SK-N-SH (cell line): Measurements from ENCODE around the gene FOXK2. TPM values are rescaled to one million over a fixed set of nuclear protein-coding genes. Genes with fewer than 3 reads are reported as not detected.

Experiments
- CTCF ChIA-PET: fragments of 300-600, 350-600 bp; formaldehyde crosslinking; extraction: SDS; loops from one replicate; lab custom pipeline; 2021; lab: Yijun Ruan, JAX
- POLR2A ChIA-PET: fragments of 350-600 bp; sonication (Branson Sonifier 250); formaldehyde crosslinking; extraction: SDS; loops from one replicate; lab custom pipeline; 2020; ENCODE audit warnings: antibody characterized with exemption, inconsistent platforms; lab: Yijun Ruan, JAX
- DNase-seq: peaks from one replicate; pipeline ENCODE4 v3.0.0; 2012
- H2AFZ ChIP-seq: fragments of 200-600 bp; sonication (generic); 2 replicates; pipeline ENCODE4 v1.8.1; 2016; ENCODE audit warnings: antibody characterized with exemption, mild to moderate bottlenecking, low read depth
- H3F3A ChIP-seq: fragments of 200-600 bp; sonication (generic); replicated peaks from 2 replicates; pipeline ENCODE3; 2016; ENCODE audit warnings: antibody characterized with exemption, mild to moderate bottlenecking; ENCODE audit not compliant: insufficient read depth
- H3K27ac ChIP-seq, 2 experiments: fragments of 200-500 bp in 1 of 2; fragments of 200-600 bp in 1 of 2; sonication (Bioruptor generic) in 1 of 2; sonication (generic), shearing (Covaris generic) in 1 of 2; 2 replicates each; pipeline versions ENCODE4 v1.5.1 to v1.6.1; 2014 to 2016; ENCODE audit warnings: low read depth in 2 of 2, inconsistent platforms in 1 of 2, low read length in 1 of 2, mild to moderate bottlenecking in 1 of 2, mixed read lengths in 1 of 2
- H3K27me3 ChIP-seq: fragments of 200-600 bp; sonication (generic), shearing (Covaris generic); 2 replicates; pipeline ENCODE4 v1.6.1; 2016; ENCODE audit warnings: mixed run types; ENCODE audit not compliant: insufficient read depth
- H3K36me3 ChIP-seq, 2 experiments: fragments of 200-500 bp in 1 of 2; fragments of 200-600 bp in 1 of 2; sonication (Bioruptor generic) in 1 of 2; sonication (generic) in 1 of 2; replicated peaks in 1 of 2; 2 replicates each; pipeline versions ENCODE3 to v1.5.1; 2014 to 2016; ENCODE audit warnings: low read length in 1 of 2, mild to moderate bottlenecking in 1 of 2; ENCODE audit not compliant: insufficient read depth in 2 of 2, control insufficient read depth in 1 of 2
- H3K4me1 ChIP-seq, 2 experiments: fragments of 200-500 bp in 1 of 2; fragments of 200-600 bp in 1 of 2; sonication (Bioruptor generic) in 1 of 2; sonication (generic), shearing (Covaris generic) in 1 of 2; 2 replicates each; pipeline versions ENCODE4 v1.5.1 to v1.6.1; 2014 to 2016; ENCODE audit warnings: low read depth in 1 of 2, low read length in 1 of 2, mixed run types in 1 of 2; ENCODE audit not compliant: insufficient read depth in 2 of 2, control insufficient read depth in 1 of 2
- H3K4me2 ChIP-seq: fragments of 200-600 bp; sonication (generic), shearing (Covaris generic); 2 replicates; pipeline ENCODE4 v1.6.1; 2017; ENCODE audit warnings: mixed run types
- H3K4me3 ChIP-seq, 2 experiments: fragments of 200-500 bp in 1 of 2; fragments of 200-600 bp in 1 of 2; sonication (Bioruptor generic) in 1 of 2; sonication (generic), shearing (Covaris generic) in 1 of 2; 2 replicates each; pipeline versions ENCODE4 v1.5.1 to v1.8.1; 2014 to 2016; ENCODE audit warnings: low read depth in 2 of 2, inconsistent platforms in 1 of 2, low read length in 1 of 2, mild to moderate bottlenecking in 1 of 2, mixed read lengths in 1 of 2, moderate library complexity in 1 of 2
- H3K79me2 ChIP-seq: fragments of 200-600 bp; sonication (generic); 2 replicates; pipeline ENCODE4 v1.8.1; 2017; ENCODE audit warnings: mild to moderate bottlenecking; ENCODE audit not compliant: insufficient read depth
- H3K9ac ChIP-seq: fragments of 200-600 bp; sonication (generic); 2 replicates; pipeline ENCODE4 v1.6.1; 2017; ENCODE audit warnings: mixed run types
- H3K9me2 ChIP-seq: fragments of 200-600 bp; sonication (generic); 2 replicates; pipeline ENCODE4 v1.6.1; 2017; ENCODE audit warnings: mixed run types
- H3K9me3 ChIP-seq: fragments of 200-600 bp; sonication (generic); 2 replicates; pipeline ENCODE4 v1.6.1; 2017; ENCODE audit warnings: mixed run types, mild to moderate bottlenecking, moderate library complexity
- H4K20me1 ChIP-seq: fragments of 200-600 bp; sonication (generic); 2 replicates; pipeline ENCODE4 v1.6.1; 2017; ENCODE audit warnings: mild to moderate bottlenecking, mixed run types; ENCODE audit not compliant: insufficient read depth
- CHD2 ChIP-seq: fragments of 150-350 bp; IDR thresholded peaks from 2 replicates; pipeline ENCODE4 v1.6.1; 2018; ENCODE audit warnings: low read length; ENCODE audit not compliant: partially characterized antibody
- CTCF ChIP-seq: fragments of 200-600 bp; sonication (generic); IDR thresholded peaks from 2 replicates; pipeline ENCODE4 v1.6.1; 2017; ENCODE audit warnings: antibody characterized with exemption, mild to moderate bottlenecking, moderate library complexity
- ELF1 ChIP-seq: IDR thresholded peaks from 2 replicates; pipeline ENCODE4 v1.4.0; 2012
- EP300 ChIP-seq, 2 experiments: IDR thresholded peaks; 2 replicates each; pipeline versions ENCODE4 v1.4.0 to v1.6.1; 2012; ENCODE audit warnings: borderline replicate concordance in 1 of 2, low read depth in 1 of 2, low read length in 1 of 2
- EZH2phosphoT487 ChIP-seq: fragments of 200-600 bp; sonication (generic); IDR thresholded peaks from 2 replicates; pipeline ENCODE4 v1.6.1; 2017; ENCODE audit warnings: low read depth, mixed run types, mild to moderate bottlenecking, antibody characterized with exemption, moderate library complexity, borderline replicate concordance
- FOSL2 ChIP-seq: IDR thresholded peaks from 2 replicates; pipeline ENCODE4 v1.4.0; 2012; ENCODE audit warnings: low read depth, mild to moderate bottlenecking, moderate library complexity, borderline replicate concordance
- FOXM1 ChIP-seq: IDR thresholded peaks from 2 replicates; pipeline ENCODE4 v1.4.0; 2012; ENCODE audit warnings: low read depth, mild to moderate bottlenecking
- GABPA ChIP-seq: IDR thresholded peaks from 2 replicates; pipeline ENCODE4 v1.4.0; 2012; ENCODE audit warnings: low read depth, mild to moderate bottlenecking
- GATA2 ChIP-seq: sonication (generic); formaldehyde crosslinking; IDR thresholded peaks from 2 replicates; pipeline ENCODE4 v1.5.0; 2020; ENCODE audit warnings: mild to moderate bottlenecking, missing genetic modification reagents
- IRF3 ChIP-seq: fragments of 150-350 bp; IDR thresholded peaks from 2 replicates; pipeline ENCODE4 v1.6.1; 2016; ENCODE audit warnings: mild to moderate bottlenecking, low read depth, low read length
- JUND ChIP-seq: IDR thresholded peaks from 2 replicates; pipeline ENCODE4 v1.4.0; 2012
- MEF2A ChIP-seq: IDR thresholded peaks from 2 replicates; pipeline ENCODE4 v1.4.0; 2012; ENCODE audit warnings: low read depth, borderline replicate concordance
- MXI1 ChIP-seq: IDR thresholded peaks from 2 replicates; pipeline ENCODE4 v1.6.1; 2012; ENCODE audit warnings: mild to moderate bottlenecking, low read depth, low read length, improper control_type of control experiment
- NFIC ChIP-seq: IDR thresholded peaks from 2 replicates; pipeline ENCODE4 v1.4.0; 2012; ENCODE audit warnings: borderline replicate concordance
- NRF1 ChIP-seq: IDR thresholded peaks from 2 replicates; pipeline ENCODE4 v1.6.1; 2012; ENCODE audit warnings: low read depth, mild to moderate bottlenecking, low read length
- POLR2AphosphoS5 ChIP-seq: IDR thresholded peaks from 2 replicates; pipeline ENCODE4 v1.6.1; 2012; ENCODE audit warnings: low read depth, low read length
- RAD21 ChIP-seq: IDR thresholded peaks from 2 replicates; pipeline ENCODE4 v1.6.1; 2012; ENCODE audit warnings: mild to moderate bottlenecking, low read length
- RCOR1 ChIP-seq: fragments of 150-350 bp; IDR thresholded peaks from 2 replicates; pipeline ENCODE4 v1.6.1; 2017; ENCODE audit warnings: antibody characterized with exemption, low read length
- RFX5 ChIP-seq: IDR thresholded peaks from 2 replicates; pipeline ENCODE4 v1.6.1; 2012; ENCODE audit warnings: mild to moderate bottlenecking, improper control_type of control experiment, low read length
- RXRA ChIP-seq: IDR thresholded peaks from 2 replicates; pipeline ENCODE4 v1.4.0; 2012; ENCODE audit warnings: low read depth, mild to moderate bottlenecking, borderline replicate concordance
- SIN3A ChIP-seq: IDR thresholded peaks from 2 replicates; pipeline ENCODE4 v1.6.1; 2012; ENCODE audit warnings: low read depth, mild to moderate bottlenecking, low read length, moderate library complexity, borderline replicate concordance
- SMC3 ChIP-seq: IDR thresholded peaks from 2 replicates; pipeline ENCODE4 v1.6.1; 2012; ENCODE audit warnings: low read depth, low read length, improper control_type of control experiment
- TCF12 ChIP-seq: IDR thresholded peaks from 2 replicates; pipeline ENCODE4 v1.4.0; 2012
- TEAD4 ChIP-seq: IDR thresholded peaks from 2 replicates; pipeline ENCODE4 v1.4.0; 2012; ENCODE audit warnings: mild to moderate bottlenecking, borderline replicate concordance; ENCODE audit not compliant: insufficient read depth
- USF1 ChIP-seq: IDR thresholded peaks from 2 replicates; pipeline ENCODE4 v1.4.0; 2012; ENCODE audit warnings: low read depth, borderline replicate concordance
- YY1 ChIP-seq: IDR thresholded peaks from 2 replicates; pipeline ENCODE4 v1.4.0; 2012; ENCODE audit warnings: low read depth, mild to moderate bottlenecking
- ZBTB33 ChIP-seq: IDR thresholded peaks from 2 replicates; pipeline ENCODE4 v1.4.0; 2012; ENCODE audit warnings: low read depth, borderline replicate concordance
- WGBS: methylation state at CpG from one replicate; pipeline ENCODE4 v1.1.6; 2017; ENCODE audit warnings: low lambda C conversion rate; 5-methylcytosine and 5-hydroxymethylcytosine counted together
- polyA plus RNA-seq, 3 experiments: library from polyadenylated mRNA; depleted of rRNA; stranded (reverse); fragments of >200 nt; gene quantifications; 2 replicates each; pipeline ENCODE4 v1.2.3, GENCODE V29; 2012
- TF ChIP-seq, protein P1 (sequence below): IDR thresholded peaks from 2 replicates; pipeline ENCODE4; 2012
- TF ChIP-seq, protein P2 (sequence below): IDR thresholded peaks from 2 replicates; pipeline ENCODE4 v1.4.0; 2012; ENCODE audit warnings: low read depth

Gene FOXK2
- polyA plus RNA-seq, 1 of the 3 experiments (the other 2 are of a cell fraction), result 36.4 TPM

GRCh38 chr17:82531431-82531881, 11.9 kb downstream of the FOXK2 start:
- POLR2A ChIA-PET, result no interaction called here
- Histone ChIP-seq H3F3A (peaks cover 59% of the 10 kb centered on the region), H2AFZ (no peak overlapping the region), H3K36me3 (no peaks in the 10 kb centered on the region), H4K20me1 (peaks cover 82% of the 10 kb centered on the region), H3K9ac (no peak overlapping the region; the same call in 1 of the 2 replicates), H3K27me3 (no peaks in the 10 kb centered on the region), H3K9me3 (no peaks in the 10 kb centered on the region), H3K4me1 (peaks cover 33 to 41% of the 10 kb centered on the region in 2 experiments), H3K79me2 (peaks cover 96% of the 10 kb centered on the region), H3K9me2 (no peaks in the 10 kb centered on the region), H3K4me2 (peak overlapping the region; percentile 39), H3K27ac (peak overlapping the region; percentile 2 to 63; a peak in 2 of 4 replicates), H3K4me3 (peak overlapping the region in 1 of 2 experiments; percentile 1; a peak in 1 of 4 replicates)
- CTCF ChIA-PET, result interaction anchor here (0.8 to 5.8 kb wide), 4 partner anchors 10 to 115 kb away, joined by 3 to 30 read pairs (median 3); no protein-coding TSS in a partner anchor
- 60% methylated on average over 7 of the region's 7 CpGs for WGBS
- DNase-seq, result no peak
- no peak for TF ChIP-seq RXRA
- peak; percentile 48 for TF ChIP-seq JUND
- TF ChIP-seq POLR2AphosphoS5, result no peak
- TF ChIP-seq SMC3, result no peak
- TF ChIP-seq FOXM1, result no peak
- TF ChIP-seq GABPA, result no peak
- no peak for TF ChIP-seq MEF2A
- TF ChIP-seq EZH2phosphoT487, result no peak
- TF ChIP-seq NFIC, result no peak
- TF ChIP-seq RCOR1, result no peak
- TF ChIP-seq MXI1, result no peak
- no peak for TF ChIP-seq NRF1
- TF ChIP-seq, protein P1, sequence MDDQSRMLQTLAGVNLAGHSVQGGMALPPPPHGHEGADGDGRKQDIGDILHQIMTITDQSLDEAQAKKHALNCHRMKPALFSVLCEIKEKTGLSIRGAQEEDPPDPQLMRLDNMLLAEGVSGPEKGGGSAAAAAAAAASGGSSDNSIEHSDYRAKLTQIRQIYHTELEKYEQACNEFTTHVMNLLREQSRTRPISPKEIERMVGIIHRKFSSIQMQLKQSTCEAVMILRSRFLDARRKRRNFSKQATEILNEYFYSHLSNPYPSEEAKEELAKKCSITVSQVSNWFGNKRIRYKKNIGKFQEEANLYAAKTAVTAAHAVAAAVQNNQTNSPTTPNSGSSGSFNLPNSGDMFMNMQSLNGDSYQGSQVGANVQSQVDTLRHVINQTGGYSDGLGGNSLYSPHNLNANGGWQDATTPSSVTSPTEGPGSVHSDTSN, result peak; percentile 67
- TF ChIP-seq TCF12, result no peak
- TF ChIP-seq USF1, result no peak
- no peak for TF ChIP-seq RAD21
- TF ChIP-seq IRF3, result no peak
- peak; percentile 63; the same call in 1 of the 2 replicates for TF ChIP-seq FOSL2
- no peak for TF ChIP-seq YY1
- no peak for TF ChIP-seq ZBTB33
- no peak for TF ChIP-seq CTCF
- TF ChIP-seq RFX5, result no peak
- TF ChIP-seq ELF1, result no peak
- TF ChIP-seq GATA2 (CRISPR knock-in tag), result no peak
- no peak for TF ChIP-seq CHD2
- TF ChIP-seq, protein P2, sequence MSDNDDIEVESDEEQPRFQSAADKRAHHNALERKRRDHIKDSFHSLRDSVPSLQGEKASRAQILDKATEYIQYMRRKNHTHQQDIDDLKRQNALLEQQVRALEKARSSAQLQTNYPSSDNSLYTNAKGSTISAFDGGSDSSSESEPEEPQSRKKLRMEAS, result peak; percentile 73
- TF ChIP-seq SIN3A, result peak; percentile 55; the same call in 1 of the 2 replicates
- no peak for TF ChIP-seq EP300 (IDR thresholded peaks at IDR 0.05; ENCODE audit: borderline replicate concordance in 1 of 2, low read depth in 1 of 2, low read length in 1 of 2)
- no peak for TF ChIP-seq TEAD4
